HepG2 (cell line): ENCODE data around the gene CHPF. TPM values are rescaled to one million over a fixed set of nuclear protein-coding genes. Genes with fewer than 3 reads are reported as not detected.
A peak's percentile ranks its signal among the peaks of the same experiment; 100 is the strongest.

Experiments
- ARID2 ChIP-seq: sonication (generic); formaldehyde crosslinking; IDR thresholded peaks from 2 replicates; pipeline ENCODE4 v1.8.1; 2022; ENCODE audit warnings: mild to moderate bottlenecking, missing genetic modification reagents, borderline replicate concordance
- ARNT ChIP-seq: fragments of 450-650 bp; IDR thresholded peaks from 2 replicates; pipeline ENCODE4 v1.6.1; 2017
- BORCS8-MEF2B ChIP-seq: sonication (generic); formaldehyde crosslinking; IDR thresholded peaks from 2 replicates; pipeline ENCODE4 v1.8.0; 2022; ENCODE audit warnings: mild to moderate bottlenecking, missing genetic modification reagents
- ELF3 ChIP-seq: IDR thresholded peaks from 2 replicates; pipeline ENCODE4 v1.6.1; 2016; ENCODE audit warnings: missing genetic modification reagents, missing compliant biosample characterization
- ERF ChIP-seq: IDR thresholded peaks from 2 replicates; pipeline ENCODE4 v1.6.1; 2018; ENCODE audit warnings: missing biosample characterization, missing genetic modification reagents
- ESRRA ChIP-seq: sonication (generic); formaldehyde crosslinking; IDR thresholded peaks from 2 replicates; pipeline ENCODE4 v1.5.1; 2020; ENCODE audit warnings: mild to moderate bottlenecking, low read depth, missing genetic modification reagents
- EZH2 ChIP-seq: conservative IDR thresholded peaks from 2 replicates; pipeline ENCODE4 v1.6.1; 2012; ENCODE audit warnings: mild to moderate bottlenecking, low read depth, low read length, moderate library complexity
- HNF1A ChIP-seq, 2 experiments: sonication (generic) in 1 of 2; formaldehyde crosslinking in 1 of 2; IDR thresholded peaks; 2 replicates each; pipeline versions ENCODE4 v1.4.0 to v1.6.1; 2016 to 2020; ENCODE audit warnings: borderline replicate concordance in 1 of 2, low read depth in 1 of 2, mild to moderate bottlenecking in 1 of 2, missing genetic modification reagents in 1 of 2
- KDM5B ChIP-seq: sonication (generic); formaldehyde crosslinking; IDR thresholded peaks from 2 replicates; pipeline ENCODE4 v1.4.0; 2020; ENCODE audit warnings: missing genetic modification reagents, mild to moderate bottlenecking, borderline replicate concordance
- MLLT10 ChIP-seq: sonication (generic); formaldehyde crosslinking; IDR thresholded peaks from 2 replicates; pipeline ENCODE4 v1.4.0; 2020; ENCODE audit warnings: missing genetic modification reagents
- SOX13 ChIP-seq, 3 experiments: fragments of 450-650 bp in 1 of 3; sonication (generic) in 1 of 3; formaldehyde crosslinking in 1 of 3; IDR thresholded peaks in 2 of 3; conservative IDR thresholded peaks in 1 of 3; 2 replicates each; pipeline versions ENCODE4 v1.5.0 to v1.6.1; 2016 to 2020; ENCODE audit warnings: antibody characterized with exemption in 1 of 3, mild to moderate bottlenecking in 1 of 3, missing compliant biosample characterization in 1 of 3, missing genetic modification reagents in 1 of 3, moderate library complexity in 1 of 3
- ZBTB8A ChIP-seq: sonication (generic); formaldehyde crosslinking; IDR thresholded peaks from 2 replicates; pipeline ENCODE4 v1.4.0; 2020; ENCODE audit warnings: mild to moderate bottlenecking, low read depth, missing genetic modification reagents, borderline replicate concordance
- ZNF549 ChIP-seq: sonication (generic); formaldehyde crosslinking; IDR thresholded peaks from 2 replicates; pipeline ENCODE4 v1.5.0; 2020; ENCODE audit warnings: missing genetic modification reagents
- ZNF678 ChIP-seq: sonication (generic); formaldehyde crosslinking; IDR thresholded peaks from 2 replicates; pipeline ENCODE4 v1.4.0; 2020; ENCODE audit warnings: mild to moderate bottlenecking, missing genetic modification reagents
- ZNF737 ChIP-seq: sonication (generic); formaldehyde crosslinking; IDR thresholded peaks from 2 replicates; pipeline ENCODE4 v1.5.0; 2020; ENCODE audit warnings: missing genetic modification reagents, mild to moderate bottlenecking, borderline replicate concordance
- ZNF768 ChIP-seq: sonication (generic); formaldehyde crosslinking; IDR thresholded peaks from 2 replicates; pipeline ENCODE4 v1.4.0; 2020; ENCODE audit warnings: missing genetic modification reagents
- polyA plus RNA-seq, 8 experiments: library from polyadenylated mRNA; depleted of rRNA in 3 of 8; stranded (reverse) in 7 of 8; unstranded in 1 of 8; fragments of >200 nt; fragmentation: Illumina TruSeq in 4 of 8; extraction: Trizol in 4 of 8; gene quantifications; 2 replicates each; pipeline versions ENCODE4 v1.2.1 to v1.2.3, GENCODE V29; 2011 to 2016; ENCODE audit warnings: low read depth in 4 of 8, missing spikeins in 1 of 8, mixed read lengths in 1 of 8; ENCODE audit not compliant: insufficient read depth in 1 of 8
- total RNA-seq, 5 experiments: library from RNA; depleted of rRNA; stranded (reverse); fragments of >200 nt; fragmentation: Illumina TruSeq; extraction: Trizol; gene quantifications; 2 replicates each; pipeline ENCODE4 v1.2.3, GENCODE V29; 2016; ENCODE audit warnings: low read depth in 1 of 5
- TF ChIP-seq, protein P1 (sequence below): sonication (generic); formaldehyde crosslinking; IDR thresholded peaks from 2 replicates; pipeline ENCODE4 v1.4.0; 2020; ENCODE audit warnings: missing genetic modification reagents, borderline replicate concordance
- TF ChIP-seq, protein P2 (sequence below): sonication (generic); formaldehyde crosslinking; IDR thresholded peaks from 2 replicates; pipeline ENCODE4 v1.5.1; 2020; ENCODE audit warnings: missing genetic modification reagents, mild to moderate bottlenecking, borderline replicate concordance

The CHPF gene
- total and polyA plus RNA-seq, 2 of the 13 experiments (the other 11 are each of a cell fraction or from before 2014, with no cell fraction given), result 79.6 to 111 TPM

GRCh38 chr2:219552382-219553167 lies 9.0 kb upstream of the CHPF start (continued):
- no peak for TF ChIP-seq SOX13 (IDR thresholded peaks at IDR 0.05)
- peak in 1 of 2 experiments; percentile 19; a peak in 1 of 4 replicates for TF ChIP-seq SOX13 (CRISPR knock-in tag; conservative IDR thresholded peaks at IDR 0.05 in 1 of 2, IDR thresholded peaks at IDR 0.05 in 1 of 2)
- TF ChIP-seq, protein P1, sequence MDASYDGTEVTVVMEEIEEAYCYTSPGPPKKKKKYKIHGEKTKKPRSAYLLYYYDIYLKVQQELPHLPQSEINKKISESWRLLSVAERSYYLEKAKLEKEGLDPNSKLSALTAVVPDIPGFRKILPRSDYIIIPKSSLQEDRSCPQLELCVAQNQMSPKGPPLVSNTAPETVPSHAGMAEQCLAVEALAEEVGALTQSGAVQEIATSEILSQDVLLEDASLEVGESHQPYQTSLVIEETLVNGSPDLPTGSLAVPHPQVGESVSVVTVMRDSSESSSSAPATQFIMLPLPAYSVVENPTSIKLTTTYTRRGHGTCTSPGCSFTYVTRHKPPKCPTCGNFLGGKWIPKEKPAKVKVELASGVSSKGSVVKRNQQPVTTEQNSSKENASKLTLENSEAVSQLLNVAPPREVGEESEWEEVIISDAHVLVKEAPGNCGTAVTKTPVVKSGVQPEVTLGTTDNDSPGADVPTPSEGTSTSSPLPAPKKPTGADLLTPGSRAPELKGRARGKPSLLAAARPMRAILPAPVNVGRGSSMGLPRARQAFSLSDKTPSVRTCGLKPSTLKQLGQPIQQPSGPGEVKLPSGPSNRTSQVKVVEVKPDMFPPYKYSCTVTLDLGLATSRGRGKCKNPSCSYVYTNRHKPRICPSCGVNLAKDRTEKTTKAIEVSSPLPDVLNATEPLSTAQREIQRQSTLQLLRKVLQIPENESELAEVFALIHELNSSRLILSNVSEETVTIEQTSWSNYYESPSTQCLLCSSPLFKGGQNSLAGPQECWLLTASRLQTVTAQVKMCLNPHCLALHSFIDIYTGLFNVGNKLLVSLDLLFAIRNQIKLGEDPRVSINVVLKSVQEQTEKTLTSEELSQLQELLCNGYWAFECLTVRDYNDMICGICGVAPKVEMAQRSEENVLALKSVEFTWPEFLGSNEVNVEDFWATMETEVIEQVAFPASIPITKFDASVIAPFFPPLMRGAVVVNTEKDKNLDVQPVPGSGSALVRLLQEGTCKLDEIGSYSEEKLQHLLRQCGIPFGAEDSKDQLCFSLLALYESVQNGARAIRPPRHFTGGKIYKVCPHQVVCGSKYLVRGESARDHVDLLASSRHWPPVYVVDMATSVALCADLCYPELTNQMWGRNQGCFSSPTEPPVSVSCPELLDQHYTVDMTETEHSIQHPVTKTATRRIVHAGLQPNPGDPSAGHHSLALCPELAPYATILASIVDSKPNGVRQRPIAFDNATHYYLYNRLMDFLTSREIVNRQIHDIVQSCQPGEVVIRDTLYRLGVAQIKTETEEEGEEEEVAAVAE, result no peak
- no peak for TF ChIP-seq ZBTB8A (CRISPR knock-in tag)
- no peak for TF ChIP-seq HNF1A (IDR thresholded peaks at IDR 0.05; ENCODE audit: low read depth)
- TF ChIP-seq HNF1A (CRISPR knock-in tag; IDR thresholded peaks at IDR 0.05; ENCODE audit: borderline replicate concordance), result peak; percentile 22; the same call in 1 of the 2 replicates
- peak; percentile 54; the same call in 1 of the 2 replicates for TF ChIP-seq ESRRA (CRISPR knock-in tag)
- TF ChIP-seq KDM5B, result peak; percentile 72
- TF ChIP-seq ZNF549 (CRISPR knock-in tag), result no peak
- no peak for TF ChIP-seq ERF
- TF ChIP-seq MLLT10 (CRISPR knock-in tag), result no peak
- TF ChIP-seq, protein P2, sequence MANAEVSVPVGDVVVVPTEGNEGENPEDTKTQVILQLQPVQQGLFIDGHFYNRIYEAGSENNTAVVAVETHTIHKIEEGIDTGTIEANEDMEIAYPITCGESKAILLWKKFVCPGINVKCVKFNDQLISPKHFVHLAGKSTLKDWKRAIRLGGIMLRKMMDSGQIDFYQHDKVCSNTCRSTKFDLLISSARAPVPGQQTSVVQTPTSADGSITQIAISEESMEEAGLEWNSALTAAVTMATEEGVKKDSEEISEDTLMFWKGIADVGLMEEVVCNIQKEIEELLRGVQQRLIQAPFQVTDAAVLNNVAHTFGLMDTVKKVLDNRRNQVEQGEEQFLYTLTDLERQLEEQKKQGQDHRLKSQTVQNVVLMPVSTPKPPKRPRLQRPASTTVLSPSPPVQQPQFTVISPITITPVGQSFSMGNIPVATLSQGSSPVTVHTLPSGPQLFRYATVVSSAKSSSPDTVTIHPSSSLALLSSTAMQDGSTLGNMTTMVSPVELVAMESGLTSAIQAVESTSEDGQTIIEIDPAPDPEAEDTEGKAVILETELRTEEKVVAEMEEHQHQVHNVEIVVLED, result peak; percentile 50; the same call in 1 of the 2 replicates
- TF ChIP-seq EZH2, result no peak
- no peak for TF ChIP-seq ARNT
- TF ChIP-seq ARID2 (CRISPR knock-in tag), result no peak
- TF ChIP-seq ZNF737 (CRISPR knock-in tag), result no peak
- TF ChIP-seq ELF3 (CRISPR knock-in tag), result no peak; the same call in 1 of the 2 replicates
- TF ChIP-seq ZNF768 (CRISPR knock-in tag), result peak; percentile 82; the same call in 1 of the 2 replicates
- TF ChIP-seq ZNF678 (CRISPR knock-in tag), result peak; percentile 97
- peak; percentile 76 for TF ChIP-seq BORCS8-MEF2B (CRISPR knock-in tag)
